Liver (tissue), 9 donors: ENCODE results near the gene COX18. TPM values are rescaled to one million over a fixed set of nuclear protein-coding genes. Genes with fewer than 3 reads are reported as not detected.
A peak's percentile ranks its signal among the peaks of the same experiment; 100 is the strongest.

Experiments used
- DNase-seq: peaks from one replicate; pipeline ENCODE4 v3.0.0-alpha.2; 2017; ENCODE audit warnings: low spot score
- H3K27ac ChIP-seq, 2 donors: one replicate each; pipeline ENCODE4 v1.7.0; 2013; ENCODE audit warnings: inconsistent platforms in 2 of 2, low read length in 2 of 2, control low read depth in 1 of 2, low read depth in 1 of 2, mild to moderate bottlenecking in 1 of 2
- H3K27me3 ChIP-seq, 4 donors: one replicate each; pipeline versions ENCODE4 v1.6.1 to v1.7.0; 2013; ENCODE audit warnings: low read length in 3 of 4, inconsistent platforms in 1 of 4, mild to moderate bottlenecking in 1 of 4, moderate library complexity in 1 of 4; ENCODE audit not compliant: control insufficient read depth in 4 of 4, insufficient read depth in 4 of 4
- H3K36me3 ChIP-seq, 4 donors: one replicate each; pipeline versions ENCODE4 v1.6.1 to v1.7.0; 2013; ENCODE audit warnings: low read length in 3 of 4, mild to moderate bottlenecking in 3 of 4, low read depth in 1 of 4, moderate library complexity in 1 of 4; ENCODE audit not compliant: control insufficient read depth in 4 of 4, insufficient read depth in 3 of 4
- H3K4me1 ChIP-seq, 4 donors: one replicate each; pipeline versions ENCODE4 v1.6.1 to v1.7.0; 2013; ENCODE audit warnings: low read length in 3 of 4, mild to moderate bottlenecking in 3 of 4, moderate library complexity in 1 of 4; ENCODE audit not compliant: control insufficient read depth in 4 of 4, insufficient read depth in 4 of 4
- H3K4me3 ChIP-seq, 3 donors: one replicate each; pipeline versions ENCODE4 v1.6.1 to v1.7.0; 2013; ENCODE audit warnings: low read length in 3 of 3, control low read depth in 1 of 3, low read depth in 1 of 3, mild to moderate bottlenecking in 1 of 3
- H3K9ac ChIP-seq, 2 donors: one replicate each; pipeline ENCODE4 v1.7.0; 2013; ENCODE audit warnings: low read length in 2 of 2, mild to moderate bottlenecking in 2 of 2, moderate library complexity in 2 of 2, control low read depth in 1 of 2, low read depth in 1 of 2
- H3K9me3 ChIP-seq, 4 donors: one replicate each; pipeline versions ENCODE4 v1.6.1 to v1.7.0; 2013; ENCODE audit warnings: low read length in 3 of 4; ENCODE audit not compliant: control insufficient read depth in 4 of 4
- CTCF ChIP-seq: fragments of 150-350 bp; IDR thresholded peaks from 2 replicates; pipeline ENCODE4 v1.5.1; 2017; ENCODE audit warnings: improper control_type of control experiment, low read depth, low read length; ENCODE audit not compliant: missing input control
- EGR1 ChIP-seq, 2 donors: IDR thresholded peaks; 2 replicates each; pipeline ENCODE4 v1.6.1; 2016 to 2018; ENCODE audit warnings: antibody characterized with exemption in 2 of 2, low read depth in 2 of 2
- FOXA1 ChIP-seq: IDR thresholded peaks from 2 replicates; pipeline ENCODE4 v1.6.1; 2016; ENCODE audit warnings: antibody characterized with exemption
- FOXA2 ChIP-seq: IDR thresholded peaks from 2 replicates; pipeline ENCODE4 v1.6.1; 2016; ENCODE audit warnings: antibody characterized with exemption
- GABPA ChIP-seq, 2 donors: IDR thresholded peaks in 1 of 2; conservative IDR thresholded peaks in 1 of 2; 2 replicates each; pipeline ENCODE4 v1.6.1; 2016; ENCODE audit warnings: antibody characterized with exemption in 2 of 2, mild to moderate bottlenecking in 1 of 2, moderate library complexity in 1 of 2
- HNF4A ChIP-seq, 2 donors: conservative IDR thresholded peaks; 2 replicates each; pipeline ENCODE4 v1.6.1; 2016; ENCODE audit warnings: antibody characterized with exemption in 2 of 2, mild to moderate bottlenecking in 2 of 2
- HNF4G ChIP-seq: IDR thresholded peaks from 2 replicates; pipeline ENCODE4 v1.6.1; 2016; ENCODE audit warnings: antibody characterized with exemption
- JUND ChIP-seq, 2 donors: IDR thresholded peaks; 2 replicates each; pipeline ENCODE4 v1.6.1; 2016; ENCODE audit warnings: antibody characterized with exemption in 2 of 2
- MAX ChIP-seq: IDR thresholded peaks from 2 replicates; pipeline ENCODE4 v1.6.1; 2016; ENCODE audit warnings: antibody characterized with exemption
- NR2F2 ChIP-seq: IDR thresholded peaks from 2 replicates; pipeline ENCODE4 v1.6.1; 2016; ENCODE audit warnings: antibody characterized with exemption
- RAD21 ChIP-seq, 2 donors: IDR thresholded peaks; 2 replicates each; pipeline ENCODE4 v1.6.1; 2016; ENCODE audit warnings: antibody characterized with exemption in 2 of 2, mild to moderate bottlenecking in 2 of 2
- REST ChIP-seq: IDR thresholded peaks from 2 replicates; pipeline ENCODE4 v1.6.1; 2016; ENCODE audit warnings: antibody characterized with exemption, mild to moderate bottlenecking
- RXRA ChIP-seq, 2 donors: IDR thresholded peaks; 2 replicates each; pipeline ENCODE4 v1.6.1; 2017 to 2018; ENCODE audit warnings: antibody characterized with exemption in 2 of 2, mild to moderate bottlenecking in 1 of 2
- SP1 ChIP-seq: IDR thresholded peaks from 2 replicates; pipeline ENCODE4 v1.6.1; 2018; ENCODE audit warnings: antibody characterized with exemption, mild to moderate bottlenecking
- TAF1 ChIP-seq: conservative IDR thresholded peaks from 2 replicates; pipeline ENCODE4 v1.6.1; 2016; ENCODE audit warnings: antibody characterized with exemption, mild to moderate bottlenecking
- YY1 ChIP-seq: IDR thresholded peaks from 2 replicates; pipeline ENCODE4 v1.6.1; 2016; ENCODE audit warnings: antibody characterized with exemption, mild to moderate bottlenecking
- ZBTB33 ChIP-seq: IDR thresholded peaks from 2 replicates; pipeline ENCODE4 v1.6.1; 2016; ENCODE audit warnings: antibody characterized with exemption
- WGBS: extraction: QIAGEN DNeasy Blood & Tissue Kit; methylation state at CpG from one replicate; pipeline ENCODE4 v1.1.7; 2013; 5-methylcytosine and 5-hydroxymethylcytosine counted together
- polyA plus RNA-seq, 2 donors: library from polyadenylated mRNA; stranded (reverse) in 1 of 2; unstranded in 1 of 2; fragments of 200-250 nt in 1 of 2; fragments of >200 nt in 1 of 2; fragmentation: Nextera tagmentation in 1 of 2; extraction: Ambion mirVana in 1 of 2; gene quantifications; one replicate each; pipeline versions ENCODE4 v1.2.1 to v1.2.3, GENCODE V29; 2013 to 2015
- total RNA-seq, 2 donors: library from RNA; depleted of rRNA; stranded (reverse); fragments of >200 nt; gene quantifications; one replicate each; pipeline ENCODE4 v1.2.3, GENCODE V29; 2014
- TF ChIP-seq, protein P1 (sequence below): IDR thresholded peaks from 2 replicates; pipeline ENCODE4 v1.6.1; 2016; ENCODE audit warnings: antibody characterized with exemption
- donor health status: healthy.
- donor health status: healthy.
- donor health status: healthy.
- donor health status: healthy.
- donor health status: healthy.

The COX18 gene
- total and polyA plus RNA-seq, 4 donors = 6.2 to 27.3 (median 18.4) TPM

- 94% methylated on average over 4 of the region's 4 CpGs for WGBS
- no peaks in the 10 kb centered on the region for H3K9me3 ChIP-seq
- H3K36me3 ChIP-seq = peaks cover 2 to 29% (median 22%) of the 10 kb centered on the region in 4 donors
- H3K27ac ChIP-seq = no peak overlapping the region
- no peak for DNase-seq
- peaks cover 0 to 5% (median 2%) of the 10 kb centered on the region in 4 donors for H3K4me1 ChIP-seq
- no peak overlapping the region for H3K9ac ChIP-seq
- H3K27me3 ChIP-seq = no peaks in the 10 kb centered on the region
- H3K4me3 ChIP-seq = no peak overlapping the region
- TF ChIP-seq NR2F2 (no peak), EGR1 (IDR thresholded peaks at IDR 0.05; ENCODE audit: low read depth in 2 of 2) (no peak), TAF1 (no peak), RAD21 (IDR thresholded peaks at IDR 0.05) (no peak), REST (no peak), FOXA1 (no peak), YY1 (no peak), CTCF (no peak), JUND (IDR thresholded peaks at IDR 0.05) (no peak), FOXA2 (no peak), GABPA (IDR thresholded peaks at IDR 0.05 in 1 of 2, conservative IDR thresholded peaks at IDR 0.05 in 1 of 2) (no peak), SP1 (no peak), HNF4G (no peak)
- TF ChIP-seq, protein P1, sequence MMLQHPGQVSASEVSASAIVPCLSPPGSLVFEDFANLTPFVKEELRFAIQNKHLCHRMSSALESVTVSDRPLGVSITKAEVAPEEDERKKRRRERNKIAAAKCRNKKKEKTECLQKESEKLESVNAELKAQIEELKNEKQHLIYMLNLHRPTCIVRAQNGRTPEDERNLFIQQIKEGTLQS = no peak
These were observed 40.0 kb upstream of the COX18 start for GRCh38 chr4:73109493-73109892.

- no peak overlapping the region for H3K9ac ChIP-seq
- peak overlapping the region in 1 of 3 donors; percentile 62 for H3K4me3 ChIP-seq
- no peak for DNase-seq
- H3K4me1 ChIP-seq = peaks cover 0 to 11% (median 9%) of the 10 kb centered on the region in 4 donors
- peaks cover 7 to 30% (median 17%) of the 10 kb centered on the region in 4 donors for H3K36me3 ChIP-seq
- H3K27ac ChIP-seq = peak overlapping the region in 1 of 2 donors; percentile 61
- H3K27me3 ChIP-seq = no peaks in the 10 kb centered on the region
- WGBS = 75% methylated on average over 5 of the region's 5 CpGs
- H3K9me3 ChIP-seq = no peaks in the 10 kb centered on the region
- no peak for TF ChIP-seq EGR1 (IDR thresholded peaks at IDR 0.05; ENCODE audit: low read depth in 2 of 2)
- no peak for TF ChIP-seq MAX
- TF ChIP-seq RXRA (IDR thresholded peaks at IDR 0.05) = no peak
- no peak for TF ChIP-seq REST
- TF ChIP-seq FOXA2 = no peak
- no peak for TF ChIP-seq RAD21 (IDR thresholded peaks at IDR 0.05)
- TF ChIP-seq, protein P1 = no peak
- no peak for TF ChIP-seq FOXA1
- TF ChIP-seq NR2F2 = no peak
- no peak for TF ChIP-seq HNF4A (conservative IDR thresholded peaks at IDR 0.05)
- no peak for TF ChIP-seq YY1
- no peak for TF ChIP-seq ZBTB33
- TF ChIP-seq TAF1 = no peak
- TF ChIP-seq HNF4G = no peak
These were observed 35.2 kb upstream of the COX18 start for GRCh38 chr4:73104695-73105094.
